ENCODE data around the gene FOXA1.

- TF ChIP-seq POLR2A (IDR thresholded peaks at IDR 0.05) (no peak), CTCF (IDR thresholded peaks at IDR 0.05) (no peak)
Measured at GRCh38 chr14:37616853-37617252, 21.8 kb upstream of the FOXA1 start.

Measured in heart left ventricle (tissue), 13 donors.